PC-3 (cell line): Measurements from ENCODE around the gene EIF2B5. TPM values are rescaled to one million over a fixed set of nuclear protein-coding genes. Genes with fewer than 3 reads are reported as not detected.

Experiments
- ATAC-seq: fragments of 200-7000 bp; cut with Tn5 transposase; 2 replicates; pipeline ENCODE4 v1.9.1; 2020; ENCODE audit warnings: mild to moderate bottlenecking, moderate library complexity
- BruUV-seq: library from RNA; stranded (reverse); fragments of 400-500 nt; replicated peaks from 2 replicates; lab custom pipeline; 2021; lab: Mats Ljungman, UMichigan
- CTCF ChIA-PET: fragments of 300-600 bp; sonication (Branson Sonifier 250); formaldehyde crosslinking; loops from one replicate; lab custom pipeline; 2022; ENCODE audit warnings: antibody characterized with exemption; lab: Charles Lee
- POLR2A ChIA-PET: fragments of 300-600 bp; sonication (Branson Sonifier 250); formaldehyde crosslinking; loops from one replicate; lab custom pipeline; 2022; ENCODE audit warnings: antibody characterized with exemption; ENCODE audit not compliant: unreplicated experiment; lab: Charles Lee
- DNase-seq: peaks from one replicate; pipeline ENCODE4 v3.0.0-alpha.2; 2015
- H2AFZ ChIP-seq: fragments of 300-600 bp; sonication (generic); 2 replicates; pipeline ENCODE4 v1.6.0; 2016; ENCODE audit warnings: antibody characterized with exemption, low read length
- H3F3A ChIP-seq: fragments of 300-600 bp; sonication (generic); one replicate; pipeline ENCODE4 v1.6.0; 2017; ENCODE audit warnings: antibody characterized with exemption, low read length, control low read depth, mild to moderate bottlenecking; ENCODE audit not compliant: unreplicated experiment
- H3K27ac ChIP-seq: fragments of 300-600 bp; sonication (generic); 2 replicates; pipeline ENCODE4 v1.5.1; 2016; ENCODE audit warnings: mild to moderate bottlenecking, low read length
- H3K27me3 ChIP-seq: fragments of 300-600 bp; sonication (generic); 2 replicates; pipeline ENCODE4 v1.6.1; 2016; ENCODE audit warnings: low read length, mixed read lengths
- H3K36me3 ChIP-seq: fragments of 300-600 bp; sonication (generic); 2 replicates; pipeline ENCODE4 v1.6.1; 2016; ENCODE audit warnings: low read depth, mixed run types, low read length, mixed read lengths
- H3K4me1 ChIP-seq: fragments of 300-600 bp; sonication (generic); 2 replicates; pipeline ENCODE4 v1.5.1; 2016; ENCODE audit warnings: low read length; ENCODE audit not compliant: insufficient read depth
- H3K4me2 ChIP-seq: fragments of 300-600 bp; sonication (generic); 2 replicates; pipeline ENCODE4 v1.6.0; 2016; ENCODE audit warnings: low read length
- H3K4me3 ChIP-seq: fragments of 300-600 bp; sonication (generic); 2 replicates; pipeline ENCODE4 v1.5.1; 2016; ENCODE audit warnings: mild to moderate bottlenecking, low read length, mixed read lengths
- H3K79me2 ChIP-seq: fragments of 300-600 bp; sonication (generic); 2 replicates; pipeline ENCODE4 v1.6.1; 2017; ENCODE audit warnings: low read length, mixed read lengths
- H3K9ac ChIP-seq: fragments of 300-600 bp; sonication (generic); 2 replicates; pipeline ENCODE4 v1.6.0; 2016; ENCODE audit warnings: mild to moderate bottlenecking, low read length
- H3K9me2 ChIP-seq: fragments of 300-600 bp; sonication (generic); replicated peaks from 2 replicates; pipeline ENCODE4 v1.6.1; 2016; ENCODE audit warnings: mixed run types, low read length, mixed read lengths
- H3K9me3 ChIP-seq: fragments of 300-600 bp; sonication (generic); 2 replicates; pipeline ENCODE4 v1.6.1; 2016; ENCODE audit warnings: low read length, mixed read lengths
- H4K20me1 ChIP-seq: fragments of 300-600 bp; sonication (generic); 2 replicates; pipeline ENCODE4 v1.6.1; 2016; ENCODE audit warnings: low read length, mixed read lengths
- CTCF ChIP-seq: fragments of 300-600 bp; sonication (generic); conservative IDR thresholded peaks from 2 replicates; pipeline ENCODE4 v1.5.1; 2017; ENCODE audit warnings: antibody characterized with exemption, low read depth, mild to moderate bottlenecking, low read length
- EZH2 ChIP-seq: fragments of 300-600 bp; sonication (generic); IDR thresholded peaks from one replicate; pipeline ENCODE4 v1.6.1; 2017; ENCODE audit warnings: antibody characterized with exemption, mild to moderate bottlenecking, low read length; ENCODE audit not compliant: unreplicated experiment
- EZH2phosphoT487 ChIP-seq: fragments of 300-600 bp; sonication (generic); IDR thresholded peaks from 2 replicates; pipeline ENCODE4 v1.6.1; 2018; ENCODE audit warnings: mild to moderate bottlenecking, antibody characterized with exemption, low read length, borderline replicate concordance
- intact Hi-C: fragments of 100-400 bp; cut with micrococcal nuclease; formaldehyde crosslinking; loops from 2 replicates; pipeline ENCODE4 v1.9.0; 2023
- total RNA-seq: library from RNA; depleted of rRNA; stranded (reverse); fragments of >200 nt; gene quantifications from 2 replicates; pipeline ENCODE4 v1.2.3, GENCODE V29; 2014

Gene EIF2B5
- total RNA-seq, 1 experiment from 2014 or later: 51.3 TPM

DNA sequence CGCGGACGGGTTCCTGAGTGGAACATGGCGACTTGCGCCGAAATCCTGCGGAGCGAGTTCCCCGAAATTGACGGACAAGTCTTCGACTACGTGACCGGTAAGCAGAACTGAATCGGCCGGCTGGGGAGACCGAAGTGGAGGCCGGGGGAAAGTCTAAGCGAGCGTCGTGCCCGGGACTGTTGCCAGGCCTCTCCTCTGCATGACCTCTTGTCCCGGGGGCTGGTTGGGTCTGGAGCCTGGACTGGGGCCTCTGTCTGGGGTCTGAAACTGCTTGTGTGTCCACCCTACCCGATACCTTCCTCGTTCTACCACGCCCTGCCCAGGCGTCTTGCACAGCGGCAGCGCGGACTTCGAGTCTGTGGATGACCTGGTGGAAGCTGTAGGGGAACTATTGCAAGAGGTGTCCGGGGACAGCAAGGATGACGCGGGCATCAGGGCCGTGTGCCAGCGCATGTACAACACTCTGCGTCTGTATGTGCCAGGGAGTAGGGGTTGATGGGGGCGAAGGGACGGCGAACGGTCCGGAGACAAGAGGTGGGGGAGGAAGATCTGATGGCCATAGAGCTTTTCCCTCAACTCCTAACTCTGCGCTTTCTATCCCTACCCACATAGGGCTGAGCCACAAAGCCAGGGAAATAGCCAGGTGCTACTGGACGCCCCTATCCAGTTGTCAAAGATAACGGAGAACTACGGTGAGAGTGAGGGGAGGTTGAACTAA lies 51.2 kb downstream of the EIF2B5 start, which contains the start of gene ABCF3:
TSS of gene ABCF3 (plus strand) at position 16 of the 718 bp plus-strand sequence. CDS start at position 25, 9 bp downstream.
- H4K20me1 ChIP-seq: peaks cover 14% of the 10 kb centered on the region
- TF ChIP-seq EZH2phosphoT487 (no peak), CTCF (no peak), EZH2 (no peak)
- no peaks in the 10 kb centered on the region for H3K27me3 ChIP-seq
- H3K4me1 ChIP-seq: peaks cover 17% of the 10 kb centered on the region
- H3F3A ChIP-seq: peaks cover 7% of the 10 kb centered on the region
- peaks cover 40% of the 10 kb centered on the region for H3K79me2 ChIP-seq
- DNase-seq (peak; percentile 28), ATAC-seq (peak; percentile 19)
- peak within 1 kb of the TSS; percentile 93 for H3K4me2 ChIP-seq
- H3K27ac ChIP-seq: peak within 1 kb of the TSS; percentile 78
- ChIA-PET POLR2A (no interaction called here), CTCF (no interaction called here)
- H3K9ac ChIP-seq: peak within 1 kb of the TSS; percentile 90
- BruUV-seq: TSS peak; percentile 44
- intact Hi-C loops: loop anchor here (2.0 to 5.0 kb wide), 3 partner anchors 39 to 62 kb away; partner anchors contain the start of genes ALG3 and EEF1AKMT4
- no peaks in the 10 kb centered on the region for H3K9me2 ChIP-seq
- peak within 1 kb of the TSS; percentile 68 for H2AFZ ChIP-seq
- no peaks in the 10 kb centered on the region for H3K9me3 ChIP-seq
- H3K36me3 ChIP-seq: peaks cover 67% of the 10 kb centered on the region
- H3K4me3 ChIP-seq: peak within 1 kb of the TSS; percentile 97

- Histone ChIP-seq H3K79me2 (peaks cover 40% of the 10 kb centered on the region), H3F3A (peaks cover 7% of the 10 kb centered on the region), H3K27ac (no peak overlapping the region), H3K9me3 (no peaks in the 10 kb centered on the region), H3K4me1 (peaks cover 17% of the 10 kb centered on the region), H3K27me3 (no peaks in the 10 kb centered on the region), H3K4me3 (peak overlapping the region; percentile 97), H3K9me2 (no peaks in the 10 kb centered on the region), H3K4me2 (peak overlapping the region; percentile 93), H3K36me3 (peaks cover 64% of the 10 kb centered on the region), H4K20me1 (peaks cover 14% of the 10 kb centered on the region), H2AFZ (no peak overlapping the region), H3K9ac (peak overlapping the region; percentile 90)
- ATAC-seq: no peak
- ChIA-PET POLR2A (interaction anchor here (0.6 kb wide), 1 partner anchor 1443 kb away, joined by 3 read pairs; no protein-coding TSS in a partner anchor), CTCF (no interaction called here)
- intact Hi-C loops: loop anchor here (2.0 to 5.0 kb wide), 3 partner anchors 40 to 62 kb away; partner anchors contain the start of genes ALG3 and EEF1AKMT4
- no peak for DNase-seq
- TF ChIP-seq EZH2: no peak
- TF ChIP-seq CTCF: no peak
- TF ChIP-seq EZH2phosphoT487: no peak
- no TSS peak for BruUV-seq
Measured at GRCh38 chr3:184186902-184187207, 51.7 kb downstream of the EIF2B5 start.

DNA sequence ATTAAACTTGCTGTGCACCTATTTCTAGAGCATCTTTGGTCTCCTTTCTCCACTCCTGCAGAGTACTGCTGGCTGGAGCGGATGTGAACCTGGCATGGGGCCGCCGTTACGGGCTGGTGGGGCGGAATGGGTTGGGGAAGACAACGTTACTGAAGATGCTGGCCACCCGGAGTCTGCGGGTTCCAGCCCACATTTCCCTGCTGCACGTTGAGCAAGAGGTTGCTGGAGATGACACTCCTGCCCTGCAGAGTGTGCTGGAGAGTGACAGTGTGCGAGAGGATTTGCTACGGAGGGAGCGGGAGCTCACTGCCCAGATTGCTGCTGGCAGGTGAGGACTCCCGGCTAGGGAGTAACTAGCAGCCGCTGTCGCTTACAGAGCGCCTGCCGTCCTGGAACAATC lies 52.9 kb downstream of the EIF2B5 start:
- H3F3A ChIP-seq: peaks cover 7% of the 10 kb centered on the region
- H3K9me2 ChIP-seq: no peaks in the 10 kb centered on the region
- H3K4me2 ChIP-seq: no peak overlapping the region; the same call in 1 of the 2 replicates
- ChIA-PET CTCF (no interaction called here), POLR2A (no interaction called here)
- intact Hi-C loops: loop anchor here (5.0 kb wide), 2 partner anchors 41 to 44 kb away; no protein-coding TSS in a partner anchor
- H3K79me2 ChIP-seq: peaks cover 40% of the 10 kb centered on the region
- peaks cover 64% of the 10 kb centered on the region for H3K36me3 ChIP-seq
- TF ChIP-seq EZH2: no peak
- TF ChIP-seq CTCF: no peak
- TF ChIP-seq EZH2phosphoT487: no peak
- peaks cover 14% of the 10 kb centered on the region for H4K20me1 ChIP-seq
- no TSS peak for BruUV-seq
- ATAC-seq (no peak), DNase-seq (no peak)
- peaks cover 17% of the 10 kb centered on the region for H3K4me1 ChIP-seq
- H3K27ac ChIP-seq: no peak overlapping the region
- H3K9ac ChIP-seq: no peak overlapping the region
- no peak overlapping the region for H3K4me3 ChIP-seq
- H3K27me3 ChIP-seq: no peaks in the 10 kb centered on the region
- no peak overlapping the region for H2AFZ ChIP-seq
- no peaks in the 10 kb centered on the region for H3K9me3 ChIP-seq
